Activated CD8-positive, alpha-beta memory T cell treated with anti-CD3 and anti-CD28 coated beads, Interleukin-2, amount 50 U/mL, for 1 hour (primary cell): ENCODE results near the gene FYTTD1.

ENCODE experiments used
- DNase-seq: peaks from one replicate; pipeline ENCODE4 v3.0.0-alpha.2; 2020; ENCODE audit errors: extremely low read depth

FYTTD1 gene

GRCh38 chr3:197833930-197834715 lies 84.4 kb downstream of the FYTTD1 start:
- DNase-seq, result no peak

- DNase-seq, result no peak
Measured at GRCh38 chr3:197835509-197835908, 85.8 kb downstream of the FYTTD1 start.

- no peak for DNase-seq
Measured at GRCh38 chr3:197836244-197836643, 86.6 kb downstream of the FYTTD1 start.
